ENCODE measurements around the gene GYS2.

- TF ChIP-seq, protein P1, sequence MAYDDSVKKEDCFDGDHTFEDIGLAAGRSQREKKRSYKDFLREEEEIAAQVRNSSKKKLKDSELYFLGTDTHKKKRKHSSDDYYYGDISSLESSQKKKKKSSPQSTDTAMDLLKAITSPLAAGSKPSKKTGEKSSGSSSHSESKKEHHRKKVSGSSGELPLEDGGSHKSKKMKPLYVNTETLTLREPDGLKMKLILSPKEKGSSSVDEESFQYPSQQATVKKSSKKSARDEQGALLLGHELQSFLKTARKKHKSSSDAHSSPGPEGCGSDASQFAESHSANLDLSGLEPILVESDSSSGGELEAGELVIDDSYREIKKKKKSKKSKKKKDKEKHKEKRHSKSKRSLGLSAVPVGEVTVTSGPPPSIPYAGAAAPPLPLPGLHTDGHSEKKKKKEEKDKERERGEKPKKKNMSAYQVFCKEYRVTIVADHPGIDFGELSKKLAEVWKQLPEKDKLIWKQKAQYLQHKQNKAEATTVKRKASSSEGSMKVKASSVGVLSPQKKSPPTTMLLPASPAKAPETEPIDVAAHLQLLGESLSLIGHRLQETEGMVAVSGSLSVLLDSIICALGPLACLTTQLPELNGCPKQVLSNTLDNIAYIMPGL (CRISPR knock-in tag; IDR thresholded peaks at IDR 0.05): no peak
- TF ChIP-seq POLR3G (IDR thresholded peaks at IDR 0.05; ENCODE audit: extremely low read depth, insufficient read length, insufficient replicate concordance): no peak
- no peak for TF ChIP-seq POLR2A (conservative IDR thresholded peaks at IDR 0.05)
- TF ChIP-seq CBX8 (IDR thresholded peaks at IDR 0.05; ENCODE audit: borderline replicate concordance, extremely low read depth, low read depth, low read length, poor library complexity, severe bottlenecking): no peak
Measured at GRCh38 chr12:21509768-21510167, 94.9 kb downstream of the GYS2 start.

Measured in K562 (cell line).